WTC11 (cell line): ENCODE results near the gene GRM4. TPM values are rescaled to one million over a fixed set of nuclear protein-coding genes. Genes with fewer than 3 reads are reported as not detected.

Experiments used
- ATAC-seq: fragments of 200-7000 bp; cut with Tn5 transposase; 2 replicates; pipeline ENCODE4 v1.10.0; 2021; ENCODE audit warnings: mild to moderate bottlenecking, moderate library complexity
- CTCF ChIA-PET: fragments of 300-600 bp; sonication (Branson Sonifier 250); formaldehyde crosslinking; loops from one replicate; lab custom pipeline; 2021; ENCODE audit warnings: antibody characterized with exemption; lab: Charles Lee
- POLR2A ChIA-PET: fragments of 350-600 bp; sonication (Branson Sonifier 250); formaldehyde crosslinking; loops from one replicate; lab custom pipeline; 2021; ENCODE audit warnings: antibody characterized with exemption; lab: Charles Lee
- DNase-seq: peaks from one replicate; pipeline ENCODE4 v3.0.0; 2021; ENCODE audit warnings: low spot score
- H3K27ac Mint-ChIP-seq: 2 replicates; pipeline ENCODE4 v1.8.0; 2021; ENCODE audit warnings: mixed read lengths
- H3K27me3 Mint-ChIP-seq: 2 replicates; pipeline ENCODE4 v1.8.0; 2021; ENCODE audit warnings: low read depth, mild to moderate bottlenecking, moderate library complexity, mixed read lengths
- H3K36me3 Mint-ChIP-seq: 2 replicates; pipeline ENCODE4 v1.8.0; 2021; ENCODE audit warnings: mixed read lengths
- H3K4me1 Mint-ChIP-seq: 2 replicates; pipeline ENCODE4 v1.8.0; 2022; ENCODE audit warnings: mixed read lengths
- H3K4me3 Mint-ChIP-seq: 2 replicates; pipeline ENCODE4 v1.8.0; 2021; ENCODE audit warnings: mild to moderate bottlenecking, moderate library complexity, mixed read lengths
- H3K9me3 Mint-ChIP-seq: 2 replicates; pipeline ENCODE4 v1.8.0; 2021; ENCODE audit warnings: mixed read lengths
- CREM ChIP-seq: sonication (generic); formaldehyde crosslinking; IDR thresholded peaks from 2 replicates; pipeline ENCODE4 v1.8.1; 2022; ENCODE audit warnings: mild to moderate bottlenecking, missing genetic modification reagents, moderate library complexity
- GTF2I ChIP-seq: fragments of 250-450 bp; sonication (Bioruptor Pico); conservative IDR thresholded peaks from 2 replicates; pipeline ENCODE4 v1.4.0; 2021; ENCODE audit warnings: mild to moderate bottlenecking
- IRF2 ChIP-seq: sonication (generic); formaldehyde crosslinking; IDR thresholded peaks from 2 replicates; pipeline ENCODE4 v1.8.0; 2022; ENCODE audit warnings: low read depth, missing genetic modification reagents, borderline replicate concordance
- NR3C1 ChIP-seq: sonication (generic); formaldehyde crosslinking; conservative IDR thresholded peaks from 2 replicates; pipeline ENCODE4 v1.8.1; 2023; ENCODE audit warnings: low read depth, mild to moderate bottlenecking, missing genetic modification reagents
- SMAD3 ChIP-seq: sonication (generic); formaldehyde crosslinking; IDR thresholded peaks from 2 replicates; pipeline ENCODE4 v1.8.0; 2022; ENCODE audit warnings: missing genetic modification reagents, mild to moderate bottlenecking, borderline replicate concordance
- TEAD1 ChIP-seq: sonication (generic); formaldehyde crosslinking; IDR thresholded peaks from 2 replicates; pipeline ENCODE4 v1.8.0; 2022; ENCODE audit warnings: mild to moderate bottlenecking, missing genetic modification reagents
- ZBTB21 ChIP-seq: sonication (generic); formaldehyde crosslinking; IDR thresholded peaks from 2 replicates; pipeline ENCODE4 v1.8.1; 2023; ENCODE audit warnings: mild to moderate bottlenecking, missing genetic modification reagents, borderline replicate concordance
- ZNF232 ChIP-seq: sonication (generic); formaldehyde crosslinking; IDR thresholded peaks from 2 replicates; pipeline ENCODE4 v1.8.0; 2022; ENCODE audit warnings: mild to moderate bottlenecking, missing genetic modification reagents
- ZNF416 ChIP-seq: fragments of 250-450 bp; sonication (Bioruptor Pico); IDR thresholded peaks from 2 replicates; pipeline ENCODE4 v1.9.0; 2021; ENCODE audit warnings: mild to moderate bottlenecking, inconsistent platforms
- ZNF423 ChIP-seq: fragments of 250-450 bp; sonication (Bioruptor Pico); IDR thresholded peaks from 2 replicates; pipeline ENCODE4 v2.1.2; 2022; ENCODE audit warnings: mild to moderate bottlenecking, moderate library complexity
- total RNA-seq: library from RNA; stranded (reverse); gene quantifications from 3 replicates; pipeline ENCODE4 v1.2.3, GENCODE V29; 2021
- TF ChIP-seq, protein P1 (sequence below): sonication (generic); formaldehyde crosslinking; IDR thresholded peaks from 2 replicates; pipeline ENCODE4 v1.8.0; 2023; ENCODE audit warnings: missing genetic modification reagents, mild to moderate bottlenecking, borderline replicate concordance
- TF ChIP-seq, protein P2 (sequence below): sonication (generic); formaldehyde crosslinking; IDR thresholded peaks from 2 replicates; pipeline ENCODE4 v1.8.0; 2022; ENCODE audit warnings: mild to moderate bottlenecking, missing genetic modification reagents
- TF ChIP-seq, protein P3 (sequence below): sonication (generic); formaldehyde crosslinking; IDR thresholded peaks from 2 replicates; pipeline ENCODE4 v1.8.1; 2023; ENCODE audit warnings: mild to moderate bottlenecking, moderate library complexity, missing genetic modification reagents
- TF ChIP-seq, protein P4 (sequence below): sonication (generic); formaldehyde crosslinking; IDR thresholded peaks from 2 replicates; pipeline ENCODE4 v1.8.0; 2022; ENCODE audit warnings: mild to moderate bottlenecking, missing genetic modification reagents
- TF ChIP-seq, protein P5 (sequence below): sonication (generic); formaldehyde crosslinking; IDR thresholded peaks from 2 replicates; pipeline ENCODE4 v1.8.1; 2022; ENCODE audit warnings: mild to moderate bottlenecking, moderate library complexity, missing genetic modification reagents

GRM4 gene
- total RNA-seq, 1 experiment from 2014 or later, result 34.5 TPM

DNA sequence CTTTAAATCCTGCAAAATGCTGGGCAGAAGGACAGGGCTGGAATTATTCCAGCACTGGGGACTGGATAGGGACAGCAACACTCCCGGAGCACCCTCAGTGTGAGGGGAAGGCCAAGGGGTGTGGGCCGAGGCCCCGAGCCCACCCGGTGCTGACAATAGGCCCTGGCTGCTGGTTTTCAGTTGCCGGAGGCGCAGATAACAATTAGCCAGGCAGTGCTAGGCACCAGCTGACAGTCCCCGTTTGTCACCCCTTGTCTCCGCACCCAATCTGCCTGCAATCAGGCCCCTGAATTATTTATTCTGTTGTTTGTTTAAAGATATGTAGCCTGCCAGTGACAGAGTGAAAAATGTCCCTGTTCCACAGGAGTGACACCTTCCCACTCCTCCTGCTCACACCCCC, 120.0 kb downstream of the GRM4 start:
- H3K36me3 Mint-ChIP-seq, result peaks cover 14% of the 10 kb centered on the region
- TF ChIP-seq, protein P1, sequence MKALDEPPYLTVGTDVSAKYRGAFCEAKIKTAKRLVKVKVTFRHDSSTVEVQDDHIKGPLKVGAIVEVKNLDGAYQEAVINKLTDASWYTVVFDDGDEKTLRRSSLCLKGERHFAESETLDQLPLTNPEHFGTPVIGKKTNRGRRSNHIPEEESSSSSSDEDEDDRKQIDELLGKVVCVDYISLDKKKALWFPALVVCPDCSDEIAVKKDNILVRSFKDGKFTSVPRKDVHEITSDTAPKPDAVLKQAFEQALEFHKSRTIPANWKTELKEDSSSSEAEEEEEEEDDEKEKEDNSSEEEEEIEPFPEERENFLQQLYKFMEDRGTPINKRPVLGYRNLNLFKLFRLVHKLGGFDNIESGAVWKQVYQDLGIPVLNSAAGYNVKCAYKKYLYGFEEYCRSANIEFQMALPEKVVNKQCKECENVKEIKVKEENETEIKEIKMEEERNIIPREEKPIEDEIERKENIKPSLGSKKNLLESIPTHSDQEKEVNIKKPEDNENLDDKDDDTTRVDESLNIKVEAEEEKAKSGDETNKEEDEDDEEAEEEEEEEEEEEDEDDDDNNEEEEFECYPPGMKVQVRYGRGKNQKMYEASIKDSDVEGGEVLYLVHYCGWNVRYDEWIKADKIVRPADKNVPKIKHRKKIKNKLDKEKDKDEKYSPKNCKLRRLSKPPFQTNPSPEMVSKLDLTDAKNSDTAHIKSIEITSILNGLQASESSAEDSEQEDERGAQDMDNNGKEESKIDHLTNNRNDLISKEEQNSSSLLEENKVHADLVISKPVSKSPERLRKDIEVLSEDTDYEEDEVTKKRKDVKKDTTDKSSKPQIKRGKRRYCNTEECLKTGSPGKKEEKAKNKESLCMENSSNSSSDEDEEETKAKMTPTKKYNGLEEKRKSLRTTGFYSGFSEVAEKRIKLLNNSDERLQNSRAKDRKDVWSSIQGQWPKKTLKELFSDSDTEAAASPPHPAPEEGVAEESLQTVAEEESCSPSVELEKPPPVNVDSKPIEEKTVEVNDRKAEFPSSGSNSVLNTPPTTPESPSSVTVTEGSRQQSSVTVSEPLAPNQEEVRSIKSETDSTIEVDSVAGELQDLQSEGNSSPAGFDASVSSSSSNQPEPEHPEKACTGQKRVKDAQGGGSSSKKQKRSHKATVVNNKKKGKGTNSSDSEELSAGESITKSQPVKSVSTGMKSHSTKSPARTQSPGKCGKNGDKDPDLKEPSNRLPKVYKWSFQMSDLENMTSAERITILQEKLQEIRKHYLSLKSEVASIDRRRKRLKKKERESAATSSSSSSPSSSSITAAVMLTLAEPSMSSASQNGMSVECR (CRISPR knock-in tag), result no peak
- TF ChIP-seq, all 79 proteins: peak for 0
- Mint-ChIP-seq H3K4me1 (no peaks in the 10 kb centered on the region), H3K4me3 (no peak overlapping the region), H3K9me3 (peaks cover 6% of the 10 kb centered on the region; the same call in 1 of the 2 replicates), H3K27ac (no peak overlapping the region), H3K27me3 (no peaks in the 10 kb centered on the region)
- DNase-seq (no peak), ATAC-seq (no peak)
- ChIA-PET POLR2A (no interaction called here), CTCF (interaction anchor here (0.9 to 4.1 kb wide), 11 partner anchors 27 to 254 kb away, joined by 3 to 70 read pairs (median 9); no protein-coding TSS in a partner anchor)

DNA sequence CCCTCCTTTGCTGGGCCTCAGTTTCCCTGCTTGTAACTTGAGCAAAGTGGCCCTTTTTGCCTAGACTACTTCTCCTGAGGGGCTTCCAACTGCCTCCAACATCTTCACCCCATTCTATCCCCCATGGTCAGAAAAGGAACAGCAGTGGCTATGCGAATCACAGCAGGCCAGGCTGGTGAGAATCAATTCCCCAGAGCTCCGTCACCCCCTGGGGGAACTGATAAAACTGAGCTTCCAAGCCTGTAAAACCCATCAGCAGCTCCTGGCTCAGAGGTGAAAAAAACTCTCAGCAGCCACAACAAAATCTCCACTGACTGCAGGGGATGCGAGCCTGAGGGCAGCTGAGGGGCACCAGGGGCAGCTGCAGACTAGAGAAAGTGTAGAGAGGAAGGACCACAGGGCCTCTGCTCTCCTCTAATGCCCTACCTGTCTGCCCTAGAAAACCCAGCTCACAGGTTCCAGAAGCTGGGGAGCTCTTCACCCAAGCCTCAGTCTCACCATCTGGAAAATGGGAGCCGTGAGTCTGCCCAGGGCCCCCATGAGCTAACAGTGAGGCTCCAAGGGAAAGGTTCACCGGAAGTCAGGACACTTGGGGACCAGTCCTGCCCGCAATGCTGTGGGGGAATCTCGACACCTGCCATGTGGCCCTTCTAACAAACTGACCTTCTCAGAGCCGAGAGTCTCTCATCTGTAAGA, 120.6 kb downstream of the GRM4 start:
- Mint-ChIP-seq H3K27ac (no peak overlapping the region), H3K4me3 (no peak overlapping the region), H3K27me3 (no peaks in the 10 kb centered on the region), H3K9me3 (peaks cover 6% of the 10 kb centered on the region; the same call in 1 of the 2 replicates), H3K4me1 (no peaks in the 10 kb centered on the region), H3K36me3 (peaks cover 14% of the 10 kb centered on the region)
- TF ChIP-seq ZNF232 (CRISPR knock-in tag) (no peak), GTF2I (no peak), ZNF423 (CRISPR knock-in tag) (peak; percentile 26; the same call in 1 of the 2 replicates)
- TF ChIP-seq, protein P2, sequence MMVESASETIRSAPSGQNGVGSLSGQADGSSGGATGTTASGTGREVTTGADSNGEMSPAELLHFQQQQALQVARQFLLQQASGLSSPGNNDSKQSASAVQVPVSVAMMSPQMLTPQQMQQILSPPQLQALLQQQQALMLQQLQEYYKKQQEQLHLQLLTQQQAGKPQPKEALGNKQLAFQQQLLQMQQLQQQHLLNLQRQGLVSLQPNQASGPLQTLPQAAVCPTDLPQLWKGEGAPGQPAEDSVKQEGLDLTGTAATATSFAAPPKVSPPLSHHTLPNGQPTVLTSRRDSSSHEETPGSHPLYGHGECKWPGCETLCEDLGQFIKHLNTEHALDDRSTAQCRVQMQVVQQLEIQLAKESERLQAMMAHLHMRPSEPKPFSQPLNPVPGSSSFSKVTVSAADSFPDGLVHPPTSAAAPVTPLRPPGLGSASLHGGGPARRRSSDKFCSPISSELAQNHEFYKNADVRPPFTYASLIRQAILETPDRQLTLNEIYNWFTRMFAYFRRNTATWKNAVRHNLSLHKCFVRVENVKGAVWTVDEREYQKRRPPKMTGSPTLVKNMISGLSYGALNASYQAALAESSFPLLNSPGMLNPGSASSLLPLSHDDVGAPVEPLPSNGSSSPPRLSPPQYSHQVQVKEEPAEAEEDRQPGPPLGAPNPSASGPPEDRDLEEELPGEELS, result no peak
- POLR2A ChIA-PET, result interaction anchor here (0.7 kb wide), 1 partner anchor 95 kb away, joined by 5 read pairs; no protein-coding TSS in a partner anchor
- no peak for DNase-seq
- CTCF ChIA-PET, result interaction anchor here (0.8 to 2.0 kb wide), 10 partner anchors 30 to 254 kb away, joined by 3 to 9 read pairs (median 4); no protein-coding TSS in a partner anchor
- no peak for ATAC-seq

DNA sequence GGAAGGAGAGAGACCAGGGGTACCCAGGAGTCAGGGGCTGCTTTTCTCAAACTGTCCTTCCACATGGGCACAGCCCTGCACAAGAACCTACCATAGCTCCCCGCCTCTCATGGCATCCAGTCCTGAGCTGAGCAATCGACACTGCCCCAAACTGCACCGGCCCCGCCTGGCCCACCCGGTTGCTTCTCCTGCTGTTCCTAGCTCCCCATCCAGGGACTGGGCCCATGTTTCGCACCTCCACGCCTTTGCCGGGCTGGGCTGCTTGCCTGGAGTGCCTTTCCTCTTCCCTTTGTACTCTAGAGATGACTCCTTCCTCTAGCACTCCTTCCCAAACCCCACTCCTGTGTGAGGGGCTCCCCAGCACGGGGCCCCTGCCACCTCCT, 123.0 kb downstream of the GRM4 start:
- H3K9me3 Mint-ChIP-seq, result peaks cover 9% of the 10 kb centered on the region
- POLR2A ChIA-PET, result interaction anchor here (0.5 kb wide), 1 partner anchor 262 kb away, joined by 3 read pairs; no protein-coding TSS in a partner anchor
- H3K4me3 Mint-ChIP-seq, result no peak overlapping the region
- no peak overlapping the region for H3K27ac Mint-ChIP-seq
- DNase-seq (no peak), ATAC-seq (no peak)
- TF ChIP-seq NR3C1 (CRISPR knock-in tag), result no peak
- TF ChIP-seq, protein P3, sequence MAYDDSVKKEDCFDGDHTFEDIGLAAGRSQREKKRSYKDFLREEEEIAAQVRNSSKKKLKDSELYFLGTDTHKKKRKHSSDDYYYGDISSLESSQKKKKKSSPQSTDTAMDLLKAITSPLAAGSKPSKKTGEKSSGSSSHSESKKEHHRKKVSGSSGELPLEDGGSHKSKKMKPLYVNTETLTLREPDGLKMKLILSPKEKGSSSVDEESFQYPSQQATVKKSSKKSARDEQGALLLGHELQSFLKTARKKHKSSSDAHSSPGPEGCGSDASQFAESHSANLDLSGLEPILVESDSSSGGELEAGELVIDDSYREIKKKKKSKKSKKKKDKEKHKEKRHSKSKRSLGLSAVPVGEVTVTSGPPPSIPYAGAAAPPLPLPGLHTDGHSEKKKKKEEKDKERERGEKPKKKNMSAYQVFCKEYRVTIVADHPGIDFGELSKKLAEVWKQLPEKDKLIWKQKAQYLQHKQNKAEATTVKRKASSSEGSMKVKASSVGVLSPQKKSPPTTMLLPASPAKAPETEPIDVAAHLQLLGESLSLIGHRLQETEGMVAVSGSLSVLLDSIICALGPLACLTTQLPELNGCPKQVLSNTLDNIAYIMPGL, result no peak
- H3K27me3 Mint-ChIP-seq, result peaks cover 7% of the 10 kb centered on the region
- H3K36me3 Mint-ChIP-seq, result peaks cover 17% of the 10 kb centered on the region
- no peaks in the 10 kb centered on the region for H3K4me1 Mint-ChIP-seq
- CTCF ChIA-PET, result interaction anchor here (0.7 to 1.0 kb wide), 2 partner anchors 55 to 251 kb away, joined by 3 to 4 read pairs; no protein-coding TSS in a partner anchor

DNA sequence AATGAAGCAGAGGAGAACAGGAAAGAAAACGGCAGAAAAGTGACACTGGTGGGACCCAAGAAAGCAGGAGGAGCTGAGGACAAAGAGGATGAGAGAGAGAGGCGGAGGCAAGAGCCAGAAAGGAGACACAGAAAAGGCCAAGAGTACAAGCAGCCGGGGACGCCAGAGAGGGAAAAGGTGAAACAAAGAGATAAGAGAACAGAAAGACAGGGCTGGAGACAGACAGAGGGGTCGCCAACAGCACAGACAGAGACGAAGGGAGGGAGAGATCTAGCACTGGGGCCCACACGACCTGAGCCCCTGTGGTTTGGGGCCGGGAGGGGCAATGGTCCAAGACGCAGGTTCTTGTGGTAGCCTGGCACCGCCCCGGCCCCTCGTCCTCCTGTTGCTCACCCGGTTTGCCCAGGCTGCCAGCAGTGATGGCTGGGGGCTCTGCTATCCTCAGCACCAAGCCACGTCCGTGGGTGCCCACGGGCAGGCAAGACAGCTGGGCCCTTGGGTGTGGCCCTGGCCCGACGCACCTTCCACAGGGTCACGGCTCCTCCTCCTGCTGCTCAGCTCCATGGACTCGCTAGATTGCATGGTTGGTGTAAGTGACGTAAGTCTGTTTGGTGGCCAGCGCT, 123.5 kb downstream of the GRM4 start:
- ATAC-seq (no peak), DNase-seq (no peak)
- H3K27me3 Mint-ChIP-seq, result peaks cover 12% of the 10 kb centered on the region
- CTCF ChIA-PET, result interaction anchor here (0.7 to 1.0 kb wide), 2 partner anchors 55 to 251 kb away, joined by 3 to 4 read pairs; no protein-coding TSS in a partner anchor
- no peak overlapping the region for H3K27ac Mint-ChIP-seq
- POLR2A ChIA-PET, result no interaction called here
- H3K36me3 Mint-ChIP-seq, result peaks cover 22% of the 10 kb centered on the region
- H3K4me1 Mint-ChIP-seq, result no peaks in the 10 kb centered on the region
- H3K4me3 Mint-ChIP-seq, result no peak overlapping the region
- peaks cover 14% of the 10 kb centered on the region for H3K9me3 Mint-ChIP-seq
- no peak for TF ChIP-seq TEAD1 (CRISPR knock-in tag)
- TF ChIP-seq CREM, result no peak
- no peak for TF ChIP-seq ZNF416
- TF ChIP-seq, protein P4, sequence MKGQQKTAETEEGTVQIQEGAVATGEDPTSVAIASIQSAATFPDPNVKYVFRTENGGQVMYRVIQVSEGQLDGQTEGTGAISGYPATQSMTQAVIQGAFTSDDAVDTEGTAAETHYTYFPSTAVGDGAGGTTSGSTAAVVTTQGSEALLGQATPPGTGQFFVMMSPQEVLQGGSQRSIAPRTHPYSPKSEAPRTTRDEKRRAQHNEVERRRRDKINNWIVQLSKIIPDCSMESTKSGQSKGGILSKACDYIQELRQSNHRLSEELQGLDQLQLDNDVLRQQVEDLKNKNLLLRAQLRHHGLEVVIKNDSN (CRISPR knock-in tag), result no peak
- TF ChIP-seq, protein P5, sequence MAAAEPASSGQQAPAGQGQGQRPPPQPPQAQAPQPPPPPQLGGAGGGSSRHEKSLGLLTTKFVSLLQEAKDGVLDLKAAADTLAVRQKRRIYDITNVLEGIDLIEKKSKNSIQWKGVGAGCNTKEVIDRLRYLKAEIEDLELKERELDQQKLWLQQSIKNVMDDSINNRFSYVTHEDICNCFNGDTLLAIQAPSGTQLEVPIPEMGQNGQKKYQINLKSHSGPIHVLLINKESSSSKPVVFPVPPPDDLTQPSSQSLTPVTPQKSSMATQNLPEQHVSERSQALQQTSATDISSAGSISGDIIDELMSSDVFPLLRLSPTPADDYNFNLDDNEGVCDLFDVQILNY (CRISPR knock-in tag), result no peak
- no peak for TF ChIP-seq ZBTB21
- no peak for TF ChIP-seq IRF2 (CRISPR knock-in tag)
- TF ChIP-seq SMAD3 (CRISPR knock-in tag), result no peak
